ENCODE data around the gene OR5K1.

The OR5K1 gene

GRCh38 chr3:98462901-98463300 lies at the start of gene OR5K1:
Gene OR5K1 (plus strand): TSS chr3:98463201. CDS start chr3:98469577, 6,376 bp downstream.
- no peak for DNase-seq

GRCh38 chr3:98432575-98432974 lies 30.4 kb upstream of the OR5K1 start:
- no peak for DNase-seq

DNA sequence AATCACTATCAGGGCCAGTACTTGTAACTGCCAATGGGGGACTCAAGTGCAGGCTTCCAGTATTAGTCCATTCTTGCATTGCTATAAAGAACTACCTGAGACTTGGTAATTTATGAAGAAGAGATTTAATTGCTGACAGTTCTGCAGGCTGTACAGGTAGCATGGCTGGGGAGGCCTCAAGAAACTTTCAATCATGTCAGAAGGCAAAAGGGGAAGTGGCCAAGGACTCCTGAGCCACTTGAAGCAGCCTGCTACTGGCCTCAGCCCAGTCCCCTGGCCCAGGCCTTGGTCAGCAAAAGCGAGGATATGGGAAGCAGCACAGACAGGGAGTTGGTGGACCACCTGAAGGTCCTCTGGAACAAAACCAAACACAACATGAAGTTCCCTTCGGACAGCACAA lies 29.2 kb upstream of the OR5K1 start:
- DNase-seq, result no peak

- DNase-seq, result no peak
These were observed 28.6 kb upstream of the OR5K1 start for GRCh38 chr3:98434412-98434811.

- no peak for DNase-seq
These were observed 22.7 kb upstream of the OR5K1 start for GRCh38 chr3:98440283-98440682.

DNA sequence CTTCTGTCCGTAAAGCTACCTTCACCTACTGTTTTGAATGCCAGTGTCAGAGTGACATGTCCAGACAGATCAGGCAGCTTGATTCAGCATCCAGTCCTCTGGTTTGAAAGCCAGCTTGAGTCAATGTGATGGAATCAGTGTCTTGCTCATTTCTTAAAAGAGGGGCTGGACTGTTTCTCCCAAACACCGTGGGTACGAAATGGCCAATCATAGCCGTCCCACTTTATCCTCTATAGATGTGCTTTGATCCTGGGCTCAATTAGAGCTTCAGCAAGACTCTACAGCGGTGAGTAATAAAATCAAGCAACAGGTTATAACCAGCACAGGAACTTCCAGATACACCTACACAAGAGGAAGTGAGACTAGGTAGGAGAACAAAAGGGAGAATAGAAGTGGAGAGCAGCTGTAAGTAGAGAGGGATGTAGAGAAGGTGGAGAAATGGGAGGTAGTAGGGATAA lies 17.0 kb upstream of the OR5K1 start:
- DNase-seq, result no peak

GRCh38 chr3:98449606-98450193 lies 13.3 kb upstream of the OR5K1 start:
- no peak for DNase-seq

DNA sequence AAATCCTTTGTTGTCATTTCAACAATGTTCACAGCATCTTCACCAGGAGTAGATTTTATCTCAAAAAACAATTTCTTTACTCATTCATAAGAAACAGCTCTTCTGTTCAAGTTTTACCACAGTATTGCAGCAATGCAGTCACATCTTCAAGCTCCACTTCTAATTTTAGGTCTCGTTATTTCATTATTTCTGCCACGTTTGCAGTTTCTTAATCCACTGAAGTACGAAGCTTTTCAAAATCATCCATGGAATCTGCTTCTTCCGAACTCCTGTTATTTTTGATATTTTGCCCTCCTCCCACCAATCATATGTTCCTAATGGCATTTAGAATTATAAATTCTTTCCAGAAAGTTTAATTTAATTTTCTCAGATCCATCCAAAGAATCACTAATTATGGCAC lies 12.6 kb upstream of the OR5K1 start:
- no peak for DNase-seq

DNA sequence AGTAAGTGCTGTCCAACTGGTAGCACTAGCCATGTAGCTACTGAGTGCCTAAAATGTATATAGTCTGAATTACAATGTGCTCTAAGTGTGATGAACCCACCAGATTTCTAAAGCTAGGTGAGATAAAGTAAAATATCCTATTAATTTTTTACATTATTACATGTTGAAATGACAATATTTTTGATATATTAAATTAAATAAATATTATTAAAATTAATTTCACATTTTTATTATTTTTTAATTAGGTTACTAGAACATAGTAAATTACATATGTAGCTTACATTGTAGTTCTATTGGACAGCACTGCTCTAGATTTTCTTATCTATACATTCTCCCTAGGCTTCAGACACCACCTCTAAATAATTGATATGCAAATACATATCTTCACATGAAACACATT lies 9.2 kb upstream of the OR5K1 start:
- DNase-seq, result no peak

- DNase-seq, result no peak
These were observed 8.1 kb upstream of the OR5K1 start for GRCh38 chr3:98454929-98455328.

DNA sequence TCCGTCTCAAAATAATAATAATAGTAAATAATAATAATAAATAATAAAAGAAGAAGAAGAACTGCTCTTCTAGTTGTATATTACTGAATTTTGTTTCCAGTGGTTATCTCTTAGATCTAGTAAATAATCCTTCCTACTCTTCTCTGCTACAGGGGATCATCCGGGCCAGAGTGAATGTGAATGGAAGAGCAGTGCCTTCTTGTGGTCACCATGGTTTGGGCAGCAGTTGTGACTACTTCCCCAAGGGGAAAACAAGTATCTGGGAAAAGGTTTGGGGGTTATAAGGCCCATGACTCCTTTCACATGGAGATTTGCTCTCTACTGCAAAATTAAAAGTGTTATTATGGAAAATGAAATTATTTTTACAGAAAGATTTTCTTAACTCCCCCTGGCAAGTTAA lies 5.5 kb upstream of the OR5K1 start:
- DNase-seq, result no peak

DNA sequence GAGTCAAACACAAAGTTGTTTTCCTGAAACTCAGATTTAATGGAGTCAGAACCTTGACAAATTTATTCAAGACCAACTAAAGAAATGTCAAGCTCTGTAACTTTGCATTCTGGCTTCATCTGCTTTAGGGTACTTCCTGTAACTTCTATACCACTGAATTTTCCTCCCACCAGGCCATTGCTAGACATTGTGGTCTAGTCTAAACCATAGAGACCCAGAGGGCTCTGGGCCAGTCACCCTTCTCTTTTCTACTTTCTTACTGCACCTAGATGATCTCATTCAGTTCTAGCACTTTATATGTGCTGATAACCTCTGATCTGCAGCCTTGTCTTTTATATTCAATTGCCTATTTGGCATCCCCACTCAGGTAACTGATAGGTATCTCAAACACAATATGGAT lies 2.8 kb upstream of the OR5K1 start:
- DNase-seq, result no peak

GRCh38 chr3:98482717-98483482 lies 19.9 kb downstream of the OR5K1 start:
- no peak for DNase-seq

DNA sequence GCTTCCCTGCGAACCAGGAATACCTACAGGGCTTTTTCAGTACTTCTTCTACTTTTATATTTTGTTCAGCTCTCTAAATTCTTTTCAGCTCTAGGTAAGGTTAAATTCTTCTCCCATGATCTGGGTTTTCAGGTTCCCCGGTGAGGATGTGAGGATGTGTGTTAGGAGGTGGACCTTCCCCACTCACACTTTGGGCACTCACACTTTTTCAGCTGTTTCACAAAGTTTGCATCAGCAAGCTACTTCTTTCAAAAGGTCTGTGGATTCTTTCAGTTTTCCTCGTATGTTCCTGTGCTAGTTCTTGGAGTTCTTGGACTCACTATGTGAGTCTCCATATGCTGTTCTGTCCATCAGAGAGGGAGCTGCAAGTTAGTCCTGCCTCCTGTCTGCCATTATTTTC lies 20.6 kb downstream of the OR5K1 start:
- DNase-seq, result no peak

- no peak for DNase-seq
These were observed 34.4 kb downstream of the OR5K1 start, which contains the start of gene OR5K2 for GRCh38 chr3:98497381-98497780. Gene OR5K2 (plus strand): TSS chr3:98497681. CDS start chr3:98497681, 0 bp downstream.

GRCh38 chr3:98500019-98500418 lies 37.0 kb downstream of the OR5K1 start:
- DNase-seq, result no peak

- DNase-seq, result no peak
These were observed 38.3 kb downstream of the OR5K1 start for GRCh38 chr3:98501270-98501669.

DNA sequence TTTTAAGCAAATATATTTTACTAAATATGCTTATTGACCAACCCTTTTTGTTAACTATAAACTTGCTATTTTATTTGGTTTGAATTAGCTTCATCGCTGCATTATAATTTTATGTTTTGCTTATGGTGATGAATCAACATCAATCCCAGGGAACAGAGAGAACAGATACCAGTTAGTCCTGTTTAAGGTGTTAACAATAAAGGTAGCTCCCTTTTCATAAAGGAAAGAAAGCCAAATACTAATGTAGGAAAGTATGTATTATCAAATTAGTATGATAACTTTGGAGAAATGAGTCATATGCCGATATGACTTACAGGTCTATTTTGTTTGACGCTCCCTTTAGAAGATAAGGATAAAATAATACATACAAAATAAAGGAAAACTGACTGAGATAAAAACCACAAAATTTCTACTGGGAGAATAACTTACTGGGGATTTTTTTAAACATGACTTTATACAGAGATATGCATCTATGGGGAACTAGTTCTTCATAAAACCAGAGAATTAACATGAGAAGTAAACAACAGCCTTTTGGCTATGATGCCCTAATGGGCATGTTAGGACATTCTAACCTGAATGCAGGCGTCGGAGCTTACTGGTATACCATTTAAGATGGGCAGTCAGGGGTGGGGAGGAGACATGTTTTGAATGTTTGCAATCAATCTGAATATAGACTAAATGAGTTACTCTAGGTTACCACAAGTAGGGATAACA lies 39.0 kb downstream of the OR5K1 start:
- no peak for DNase-seq

DNA sequence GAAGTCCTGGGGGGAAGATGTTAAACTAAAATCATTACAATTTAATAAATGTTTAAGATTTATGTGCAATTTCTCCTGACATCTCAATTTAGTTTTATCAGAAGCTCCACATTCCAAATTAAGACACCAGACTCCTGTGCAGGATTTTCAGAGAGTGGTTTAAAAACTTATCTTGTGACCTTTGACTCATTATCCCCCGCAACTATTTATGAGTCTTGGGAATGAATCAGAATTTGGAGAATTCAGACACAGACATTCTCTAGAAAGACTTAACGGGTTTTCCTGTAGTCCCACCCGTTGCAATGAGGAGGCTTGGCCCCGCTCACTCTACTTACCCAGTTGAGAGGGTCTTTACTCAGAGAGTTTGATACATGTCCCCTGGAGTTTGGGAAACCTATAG lies 41.5 kb downstream of the OR5K1 start:
- peak; percentile 18 for DNase-seq

DNA sequence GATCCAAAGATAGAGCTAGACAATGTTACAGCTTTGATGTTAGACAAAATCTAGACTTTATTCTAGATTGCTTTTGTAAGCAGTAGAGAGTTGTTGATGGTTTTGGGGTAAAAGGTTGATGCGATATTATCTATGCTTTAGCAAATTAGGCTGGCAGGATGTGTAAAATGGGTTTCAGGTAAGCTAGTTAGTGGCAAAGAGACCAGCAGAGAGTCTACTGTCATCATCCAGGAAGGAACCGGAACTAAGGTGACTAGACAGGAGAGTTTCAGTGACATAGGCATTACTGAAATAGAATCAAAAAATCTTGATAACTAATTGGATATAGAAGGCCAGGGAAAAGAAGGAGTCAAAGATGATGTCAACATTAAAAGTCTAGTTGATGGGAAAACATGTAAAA lies 45.6 kb downstream of the OR5K1 start:
- no peak for DNase-seq

DNA sequence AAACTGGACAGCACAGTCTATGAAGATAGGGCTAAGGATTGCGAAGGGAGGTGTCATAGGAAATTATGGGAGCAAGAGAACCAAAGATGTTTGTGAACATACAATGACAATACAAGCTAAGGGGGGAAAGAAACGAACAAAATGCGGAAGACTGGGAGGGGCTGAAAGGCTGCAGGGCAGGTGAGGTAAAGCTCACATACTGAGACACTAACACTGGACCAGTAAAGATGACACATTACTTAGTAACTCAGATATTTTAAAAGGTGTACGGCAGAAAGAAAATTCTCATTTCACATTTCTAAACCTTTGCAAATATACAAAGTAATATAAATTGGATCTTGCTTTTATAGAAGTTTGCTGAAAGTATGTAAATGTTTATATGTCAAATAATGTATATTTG lies 49.6 kb downstream of the OR5K1 start:
- DNase-seq, result no peak

DNA sequence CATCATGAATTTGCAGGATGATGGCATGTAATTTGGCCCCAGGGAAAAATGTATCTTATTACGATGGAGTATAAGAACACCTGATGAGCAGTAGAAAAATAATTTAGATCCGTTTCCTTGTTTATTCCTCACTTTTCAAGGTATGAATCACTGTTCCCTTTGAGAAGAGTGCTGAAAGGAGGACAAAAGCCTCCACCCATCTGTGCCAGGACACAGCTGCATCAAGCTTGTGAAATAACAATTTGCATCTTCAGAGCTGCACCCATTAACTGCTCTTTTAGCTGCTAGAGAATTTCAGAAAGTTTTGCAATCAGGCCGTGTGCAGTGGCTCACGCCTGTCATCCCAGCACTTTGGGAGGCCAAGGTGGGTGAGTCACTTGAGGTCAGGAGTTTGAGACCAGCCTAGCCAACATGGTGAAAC lies 50.1 kb downstream of the OR5K1 start:
- peak; percentile 45 for DNase-seq

DNA sequence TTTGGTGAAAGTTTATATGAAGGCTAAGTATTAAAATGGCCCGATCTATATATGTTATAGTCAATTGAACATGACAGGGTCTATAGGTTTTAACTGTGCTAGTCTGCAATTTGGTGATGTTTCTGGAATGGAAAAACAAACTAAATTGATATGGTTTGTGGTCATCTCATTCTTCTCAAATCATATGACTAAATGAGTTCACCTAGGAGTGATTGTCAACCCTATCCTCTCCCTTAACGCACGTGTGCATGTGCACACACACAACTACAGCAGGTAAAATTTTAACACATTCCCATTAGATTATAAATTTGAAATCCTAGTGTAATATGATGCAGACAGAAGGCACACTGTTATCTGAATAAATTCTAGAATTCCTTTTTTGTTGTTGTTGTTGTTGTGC lies 50.7 kb downstream of the OR5K1 start:
- no peak for DNase-seq

DNA sequence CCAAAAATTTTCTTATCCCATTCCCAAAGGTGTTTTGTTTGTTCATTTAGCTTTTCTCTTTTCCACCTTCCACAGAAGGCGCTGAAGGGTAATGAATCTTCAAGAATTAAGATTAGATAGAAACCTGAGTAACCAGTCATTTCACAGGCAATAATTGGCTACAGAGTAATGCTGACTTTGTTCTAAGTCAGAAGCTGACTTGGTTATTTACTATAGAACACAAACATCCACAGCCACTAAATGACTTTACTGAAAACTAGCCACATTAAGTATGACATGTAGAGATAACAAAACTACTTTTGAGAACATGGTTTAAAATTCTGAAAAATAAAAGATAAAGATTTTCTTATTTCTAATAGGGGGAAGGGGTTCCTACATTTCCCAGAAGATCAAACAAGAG lies 51.9 kb downstream of the OR5K1 start:
- DNase-seq, result no peak
